Endothelial cell of umbilical vein (primary cell): ENCODE measurements around the gene SCP2. TPM values are rescaled to one million over a fixed set of nuclear protein-coding genes. Genes with fewer than 3 reads are reported as not detected.

Experiments used
- BruUV-seq: library from RNA; stranded (reverse); fragments of 400-500 nt; replicated peaks from 2 replicates; lab custom pipeline; 2021; lab: Mats Ljungman, UMichigan
- CTCF ChIA-PET: fragments of 300-600, 350-600 bp; sonication (Branson Sonifier 250); formaldehyde crosslinking; loops from one replicate; lab custom pipeline; 2021; ENCODE audit warnings: antibody characterized with exemption, inconsistent platforms; lab: Charles Lee
- POLR2A ChIA-PET: fragments of 300-600, 350-600 bp; sonication (Branson Sonifier 250); formaldehyde crosslinking; loops from one replicate; lab custom pipeline; 2021; ENCODE audit warnings: antibody characterized with exemption, inconsistent platforms; lab: Charles Lee
- DNase-seq: peaks from one replicate; pipeline ENCODE4 v3.0.0-alpha.2; 2011; ENCODE audit warnings: low read depth, low spot score
- FAIRE-seq: peaks from 2 replicates; lab custom pipeline; 2011; peaks lifted over from hg19 to GRCh38; lab: Jason Lieb, UNC
- H2AFZ ChIP-seq: 2 replicates; pipeline ENCODE4 v1.6.0; 2012; ENCODE audit warnings: low read depth, low read length, control low read depth, inconsistent platforms
- H3K27ac ChIP-seq: 2 replicates; pipeline ENCODE4 v1.5.1; 2011; ENCODE audit warnings: low read depth, mild to moderate bottlenecking, control low read depth, low read length, moderate library complexity; ENCODE audit not compliant: insufficient read depth
- H3K27me3 ChIP-seq, 2 experiments: 2 replicates each; pipeline versions ENCODE4 v1.6.0 to v1.6.1; 2011; ENCODE audit warnings: low read length in 2 of 2, mixed read lengths in 1 of 2; ENCODE audit not compliant: control insufficient read depth in 2 of 2, insufficient read depth in 2 of 2
- H3K36me3 ChIP-seq, 2 experiments: 2 replicates in 1 of 2; 3 replicates in 1 of 2; pipeline ENCODE4 v1.5.1; 2011; ENCODE audit warnings: low read length in 2 of 2, mild to moderate bottlenecking in 1 of 2, moderate library complexity in 1 of 2; ENCODE audit not compliant: control insufficient read depth in 2 of 2, insufficient read depth in 2 of 2; ENCODE audit errors: extremely low read depth in 1 of 2
- H3K4me1 ChIP-seq: 3 replicates; pipeline ENCODE4 v1.5.1; 2011; ENCODE audit warnings: mild to moderate bottlenecking, low read length; ENCODE audit not compliant: control insufficient read depth, insufficient read depth; ENCODE audit errors: extremely low read depth
- H3K4me2 ChIP-seq: 2 replicates; pipeline ENCODE4 v1.6.1; 2011; ENCODE audit warnings: low read length, control low read depth, mixed read lengths; ENCODE audit not compliant: insufficient read depth
- H3K4me3 ChIP-seq, 3 experiments: fragments of 200-600 bp in 1 of 3; sonication (generic), shearing (Covaris generic) in 1 of 3; replicated peaks in 1 of 3; 2 replicates each; pipeline ENCODE4 v1.5.1; 2011 to 2016; ENCODE audit warnings: control low read depth in 3 of 3, low read length in 3 of 3, mild to moderate bottlenecking in 2 of 3, inconsistent platforms in 1 of 3, low read depth in 1 of 3, moderate library complexity in 1 of 3; ENCODE audit not compliant: insufficient read depth in 1 of 3
- H3K79me2 ChIP-seq: 2 replicates; pipeline ENCODE4 v1.6.0; 2012; ENCODE audit warnings: low read length, inconsistent platforms; ENCODE audit not compliant: control insufficient read depth, insufficient read depth
- H3K9ac ChIP-seq: replicated peaks from 2 replicates; pipeline ENCODE3; 2011; ENCODE audit warnings: low read length, control low read depth; ENCODE audit not compliant: insufficient read depth; ENCODE audit errors: extremely low read depth
- H3K9me1 ChIP-seq: replicated peaks from 3 replicates; pipeline ENCODE4 v1.6.0; 2011; ENCODE audit warnings: mild to moderate bottlenecking, low read length; ENCODE audit not compliant: control insufficient read depth, insufficient read depth; ENCODE audit errors: extremely low read depth
- H3K9me3 ChIP-seq: replicated peaks from 2 replicates; pipeline ENCODE4 v1.5.1; 2012; ENCODE audit warnings: low read length, inconsistent platforms; ENCODE audit not compliant: control insufficient read depth, insufficient read depth
- H4K20me1 ChIP-seq: replicated peaks from 2 replicates; pipeline ENCODE3; 2011; ENCODE audit warnings: mild to moderate bottlenecking, low read length; ENCODE audit not compliant: control insufficient read depth, insufficient read depth; ENCODE audit errors: extremely low read depth
- EZH2 ChIP-seq: IDR thresholded peaks from 2 replicates; pipeline ENCODE4 v1.6.1; 2012; ENCODE audit warnings: borderline replicate concordance, low read depth, mild to moderate bottlenecking, moderate library complexity, low read length, inconsistent platforms; ENCODE audit not compliant: severe bottlenecking
- FOS ChIP-seq: IDR thresholded peaks from 2 replicates; pipeline ENCODE4 v1.6.1; 2011; ENCODE audit warnings: mild to moderate bottlenecking, low read length, moderate library complexity, borderline replicate concordance; ENCODE audit not compliant: insufficient read depth
- GATA2 ChIP-seq: IDR thresholded peaks from 2 replicates; pipeline ENCODE4 v1.7.0; 2011; ENCODE audit warnings: low read depth, mild to moderate bottlenecking, moderate library complexity, mixed read lengths, low read length; ENCODE audit not compliant: insufficient read length, insufficient read depth
- POLR2AphosphoS5 ChIP-seq: IDR thresholded peaks from 2 replicates; pipeline ENCODE4 v1.6.1; 2012; ENCODE audit warnings: low read depth, mild to moderate bottlenecking, control low read depth, low read length, moderate library complexity; ENCODE audit not compliant: insufficient read depth
- dilution Hi-C: fragments of 300-500 bp; cut with MboI; formaldehyde crosslinking; loops from one replicate; pipeline ENCODE4 v1.15.0; 2019; ENCODE audit warnings: low sequenced_read_pairs; ENCODE audit not compliant: extremely low pct_ligation_motif_present
- intact Hi-C: fragments of 100-400 bp; cut with micrococcal nuclease; formaldehyde crosslinking; loops from one replicate; pipeline ENCODE4 v1.10.0; 2022
- polyA plus RNA-seq, 4 experiments: library from polyadenylated mRNA; depleted of rRNA in 3 of 4; stranded (reverse) in 3 of 4; unstranded in 1 of 4; fragments of >200 nt; gene quantifications; 2 replicates each; pipeline versions ENCODE4 v1.2.1 to v1.2.3, GENCODE V29; 2011 to 2012; ENCODE audit warnings: missing spikeins in 1 of 4
- total RNA-seq: library from RNA; stranded (reverse); gene quantifications from 2 replicates; pipeline ENCODE4 v1.2.3, GENCODE V29; 2021

SCP2 gene
- total and polyA plus RNA-seq, 2 donors (not counting 3 experiments of a cell fraction or from before 2014, with no cell fraction given), result 42.4 to 92.7 TPM

- BruUV-seq, result no TSS peak
Measured at GRCh38 chr1:52907068-52907811, 19.8 kb upstream of the SCP2 start.

GRCh38 chr1:52907812-52908153 is 19.3 kb upstream of the SCP2 start:
- FAIRE-seq (no peak), DNase-seq (no peak)
- POLR2A ChIA-PET, result no interaction called here
- Histone ChIP-seq H3K4me2 (no peak overlapping the region), H2AFZ (no peak overlapping the region), H3K9ac (no peak overlapping the region), H4K20me1 (no peaks in the 10 kb centered on the region), H3K4me3 (no peak overlapping the region), H3K9me1 (no peaks in the 10 kb centered on the region), H3K9me3 (no peaks in the 10 kb centered on the region), H3K4me1 (no peaks in the 10 kb centered on the region), H3K27me3 (no peaks in the 10 kb centered on the region), H3K79me2 (no peaks in the 10 kb centered on the region), H3K36me3 (no peaks in the 10 kb centered on the region), H3K27ac (no peak overlapping the region)
- CTCF ChIA-PET, result no interaction called here
- TF ChIP-seq FOS (no peak), GATA2 (no peak), EZH2 (no peak)
- dilution Hi-C loops (no loop called here), intact Hi-C loops (no loop called here)
- no TSS peak for BruUV-seq

More at GRCh38 chr1:52907068-52907811, 19.8 kb upstream of the SCP2 start:
- H3K27me3 ChIP-seq, result no peaks in the 10 kb centered on the region
- no peaks in the 10 kb centered on the region for H4K20me1 ChIP-seq
- H3K79me2 ChIP-seq, result no peaks in the 10 kb centered on the region
- DNase-seq (no peak), FAIRE-seq (no peak)
- H3K4me2 ChIP-seq, result no peak overlapping the region
- H3K9ac ChIP-seq, result no peak overlapping the region
- intact Hi-C loops, result no loop called here
- no peak overlapping the region for H2AFZ ChIP-seq
- ChIA-PET CTCF (interaction anchor here (2.9 kb wide), 1 partner anchor 273 kb away, joined by 44 read pairs; no protein-coding TSS in a partner anchor), POLR2A (no interaction called here)
- no peaks in the 10 kb centered on the region for H3K9me3 ChIP-seq
- TF ChIP-seq POLR2AphosphoS5 (no peak), GATA2 (no peak), FOS (no peak)
- dilution Hi-C loops, result no loop called here
- H3K36me3 ChIP-seq, result no peaks in the 10 kb centered on the region
- H3K27ac ChIP-seq, result no peak overlapping the region
- no peaks in the 10 kb centered on the region for H3K4me1 ChIP-seq
- H3K9me1 ChIP-seq, result no peaks in the 10 kb centered on the region
- no peak overlapping the region for H3K4me3 ChIP-seq
